Adrenal gland (tissue), 12 donors: ENCODE results near the gene RBM19. TPM values are rescaled to one million over a fixed set of nuclear protein-coding genes. Genes with fewer than 3 reads are reported as not detected.
"Not testable (repeated sequence)": the region's sequence is repeated elsewhere in the genome, so short reads cannot be mapped to it uniquely, and the experiment has no call there.

Experiments
- DNase-seq, 7 donors: peaks; one replicate each; pipeline ENCODE4 v3.0.0-alpha.2; 2019 to 2020
- H3K27ac ChIP-seq, 5 donors: fragments of 200-600 bp; sonication (generic) in 4 of 5; 1 replicate in 3 of 5; 2 replicates in 2 of 5; pipeline versions ENCODE4 v1.5.1 to v1.8.0; 2016 to 2020; ENCODE audit warnings: mild to moderate bottlenecking in 1 of 5
- H3K27me3 ChIP-seq: fragments of 200-600 bp; 2 replicates; pipeline ENCODE4 v1.8.0; 2021
- H3K36me3 ChIP-seq, 2 donors: fragments of 200-600 bp; replicated peaks in 1 of 2; 1 replicate in 1 of 2; 2 replicates in 1 of 2; pipeline versions ENCODE4 v1.5.1 to v1.8.0; 2018 to 2022
- H3K4me1 ChIP-seq, 2 donors: fragments of 200-600 bp; replicated peaks in 1 of 2; 1 replicate in 1 of 2; 2 replicates in 1 of 2; pipeline versions ENCODE4 v1.5.1 to v1.8.0; 2018 to 2021
- H3K4me3 ChIP-seq, 4 donors: fragments of 200-600 bp; sonication (generic) in 3 of 4; one replicate each; pipeline ENCODE4 v1.5.1; 2016 to 2018
- H3K9me3 ChIP-seq, 3 donors: fragments of 200-600 bp; sonication (generic) in 1 of 3; replicated peaks in 1 of 3; 1 replicate in 2 of 3; 2 replicates in 1 of 3; pipeline versions ENCODE4 v1.5.1 to v1.8.0; 2016 to 2021
- POLR2A ChIP-seq, 2 donors: fragments of 450-650 bp; IDR thresholded peaks; one replicate each; pipeline ENCODE4 v1.6.1; 2017; ENCODE audit warnings: antibody characterized with exemption in 2 of 2, mild to moderate bottlenecking in 2 of 2, moderate library complexity in 1 of 2
- WGBS, 4 donors: extraction: QIAGEN DNeasy Blood & Tissue Kit in 2 of 4; methylation state at CpG; one replicate each; pipeline versions ENCODE4 v1.1.5 to v1.1.7; 2013 to 2017; 5-methylcytosine and 5-hydroxymethylcytosine counted together
- intact Hi-C, 2 donors: fragments of 100-400 bp; cut with DNase I; formaldehyde crosslinking; loops; one replicate each; pipeline versions ENCODE4 v1.14.1 to v1.15.0; 2022 to 2023
- polyA plus RNA-seq, 3 donors: library from polyadenylated mRNA; stranded (reverse); fragments of 200-250 nt in 2 of 3; fragments of 350-450 nt in 1 of 3; fragmentation: Illumina TruSeq in 1 of 3; extraction: RNeasy Lipid Tissue Mini Kit (QIAGEN cat#74804) in 1 of 3; gene quantifications; one replicate each; pipeline ENCODE4 v1.2.3, GENCODE V29; 2013 to 2014
- total RNA-seq, 9 donors: library from RNA; depleted of rRNA in 4 of 9; stranded (reverse); fragments of >200 nt in 4 of 9; fragments of 120-200 nt in 1 of 9; fragmentation: NEBNext Ultra II Directional in 1 of 9; extraction: Animal tissue kit (Norgen Biotek cat#: 25700) in 1 of 9; gene quantifications; one replicate each; pipeline versions ENCODE4 v1.1.0 to v1.2.4, GENCODE V29; 2013 to 2023
- TF ChIP-seq, protein P1 (sequence below), 6 experiments: fragments of 450-650 bp in 4 of 6; fragments of 200-600 bp in 2 of 6; sonication (generic) in 1 of 6; IDR thresholded peaks; 1 replicate in 5 of 6; 2 replicates in 1 of 6; pipeline versions ENCODE4 v1.5.1 to v1.8.0; 2016 to 2021; ENCODE audit warnings: antibody characterized with exemption in 6 of 6, mild to moderate bottlenecking in 2 of 6, moderate library complexity in 1 of 6
- donor health status: healthy with polysubstance abuse.
- donor health status: Bipolar disorder and iron deficiency.
- donor health status: DM: yes; HTN: yes; CAD: no.
- donor health status: DM: no; HTN: no; CAD: no.
- donor health status: DM: no; HTN: no; CAD: no.
- donor health status: DM: yes; HTN: yes; CAD: no.

Gene RBM19
- total and polyA plus RNA-seq, 12 donors: 19.6 to 71.4 (median 33.1) TPM

DNA sequence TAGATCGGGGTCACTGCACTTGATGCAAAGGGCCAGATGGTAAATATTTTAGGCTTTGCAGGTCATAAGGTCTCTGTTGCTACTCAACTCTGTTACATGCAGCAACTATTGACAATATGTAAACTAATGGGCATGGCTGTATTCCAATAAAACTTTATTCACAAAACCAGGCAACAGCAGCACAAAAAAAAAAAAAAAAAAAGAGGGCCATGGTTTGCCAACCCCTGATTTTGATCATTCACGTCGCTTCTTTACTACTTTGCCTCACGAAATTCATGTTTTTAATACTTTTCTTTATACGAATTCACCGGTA lies 152.9 kb downstream of the RBM19 start:
- Histone ChIP-seq H3K27me3 (no peaks in the 10 kb centered on the region), H3K4me3 (no peak overlapping the region), H3K9me3 (no peaks in the 10 kb centered on the region), H3K27ac (no peak overlapping the region), H3K4me1 (no peaks in the 10 kb centered on the region), H3K36me3 (no peaks in the 10 kb centered on the region)
- DNase-seq: no peak
- intact Hi-C loops: no loop called here
- WGBS, 4 donors: 80 to 96% (median 84%) methylated on average over 6 of the region's 6 CpGs
- TF ChIP-seq, protein P1, sequence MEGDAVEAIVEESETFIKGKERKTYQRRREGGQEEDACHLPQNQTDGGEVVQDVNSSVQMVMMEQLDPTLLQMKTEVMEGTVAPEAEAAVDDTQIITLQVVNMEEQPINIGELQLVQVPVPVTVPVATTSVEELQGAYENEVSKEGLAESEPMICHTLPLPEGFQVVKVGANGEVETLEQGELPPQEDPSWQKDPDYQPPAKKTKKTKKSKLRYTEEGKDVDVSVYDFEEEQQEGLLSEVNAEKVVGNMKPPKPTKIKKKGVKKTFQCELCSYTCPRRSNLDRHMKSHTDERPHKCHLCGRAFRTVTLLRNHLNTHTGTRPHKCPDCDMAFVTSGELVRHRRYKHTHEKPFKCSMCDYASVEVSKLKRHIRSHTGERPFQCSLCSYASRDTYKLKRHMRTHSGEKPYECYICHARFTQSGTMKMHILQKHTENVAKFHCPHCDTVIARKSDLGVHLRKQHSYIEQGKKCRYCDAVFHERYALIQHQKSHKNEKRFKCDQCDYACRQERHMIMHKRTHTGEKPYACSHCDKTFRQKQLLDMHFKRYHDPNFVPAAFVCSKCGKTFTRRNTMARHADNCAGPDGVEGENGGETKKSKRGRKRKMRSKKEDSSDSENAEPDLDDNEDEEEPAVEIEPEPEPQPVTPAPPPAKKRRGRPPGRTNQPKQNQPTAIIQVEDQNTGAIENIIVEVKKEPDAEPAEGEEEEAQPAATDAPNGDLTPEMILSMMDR (IDR thresholded peaks at IDR 0.05): no peak

DNA sequence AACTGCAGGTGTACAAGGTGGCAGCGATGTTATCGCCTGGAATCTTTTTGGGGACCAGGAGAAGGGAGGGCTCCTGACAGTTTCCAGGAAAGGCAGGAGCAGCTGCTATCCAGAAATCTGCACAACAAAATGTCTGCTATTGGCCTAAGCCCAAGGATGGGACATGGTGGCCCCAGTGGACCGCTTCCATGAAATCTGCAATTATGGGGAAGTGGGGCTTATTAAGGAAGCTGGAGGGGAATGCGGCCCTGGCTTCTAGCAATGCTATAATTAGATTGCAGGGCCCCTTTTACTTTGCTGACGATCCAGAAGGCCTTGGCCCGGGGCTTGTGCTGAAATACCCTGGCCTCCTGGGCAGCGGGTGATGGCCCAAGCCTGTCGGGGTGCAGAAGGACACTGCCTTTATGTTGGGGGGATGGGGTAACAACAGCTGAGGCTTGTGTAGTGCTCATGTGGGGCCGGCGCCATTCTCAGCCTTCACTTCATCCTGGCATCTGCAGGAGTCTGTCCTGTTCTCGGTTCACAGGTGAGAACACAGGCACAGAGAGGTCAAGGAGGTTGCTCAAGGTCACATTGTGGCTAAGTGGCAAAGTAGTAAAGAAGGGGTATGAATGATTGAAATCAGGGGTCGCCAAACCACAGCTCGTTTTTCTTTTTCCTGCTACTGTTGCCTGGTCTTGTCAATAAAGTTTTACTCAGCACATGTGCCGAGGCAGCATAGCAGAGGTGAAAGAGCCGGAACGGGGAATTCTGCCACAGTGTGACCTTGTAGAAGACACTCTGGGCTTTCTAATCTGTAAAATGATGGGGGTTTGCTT lies 153.5 kb downstream of the RBM19 start:
- TF ChIP-seq, protein P1 (IDR thresholded peaks at IDR 0.05): no peak
- TF ChIP-seq POLR2A (IDR thresholded peaks at IDR 0.05): no peak
- no peaks in the 10 kb centered on the region for H3K27me3 ChIP-seq
- no peaks in the 10 kb centered on the region for H3K36me3 ChIP-seq
- DNase-seq: no peak
- H3K27ac ChIP-seq: no peak overlapping the region
- no peaks in the 10 kb centered on the region for H3K4me1 ChIP-seq
- intact Hi-C loops: no loop called here
- H3K9me3 ChIP-seq: no peaks in the 10 kb centered on the region
- no peak overlapping the region for H3K4me3 ChIP-seq
- 82 to 88% (median 86%) methylated on average over 14 to 16 of the region's 16 CpGs for WGBS, 4 donors

DNA sequence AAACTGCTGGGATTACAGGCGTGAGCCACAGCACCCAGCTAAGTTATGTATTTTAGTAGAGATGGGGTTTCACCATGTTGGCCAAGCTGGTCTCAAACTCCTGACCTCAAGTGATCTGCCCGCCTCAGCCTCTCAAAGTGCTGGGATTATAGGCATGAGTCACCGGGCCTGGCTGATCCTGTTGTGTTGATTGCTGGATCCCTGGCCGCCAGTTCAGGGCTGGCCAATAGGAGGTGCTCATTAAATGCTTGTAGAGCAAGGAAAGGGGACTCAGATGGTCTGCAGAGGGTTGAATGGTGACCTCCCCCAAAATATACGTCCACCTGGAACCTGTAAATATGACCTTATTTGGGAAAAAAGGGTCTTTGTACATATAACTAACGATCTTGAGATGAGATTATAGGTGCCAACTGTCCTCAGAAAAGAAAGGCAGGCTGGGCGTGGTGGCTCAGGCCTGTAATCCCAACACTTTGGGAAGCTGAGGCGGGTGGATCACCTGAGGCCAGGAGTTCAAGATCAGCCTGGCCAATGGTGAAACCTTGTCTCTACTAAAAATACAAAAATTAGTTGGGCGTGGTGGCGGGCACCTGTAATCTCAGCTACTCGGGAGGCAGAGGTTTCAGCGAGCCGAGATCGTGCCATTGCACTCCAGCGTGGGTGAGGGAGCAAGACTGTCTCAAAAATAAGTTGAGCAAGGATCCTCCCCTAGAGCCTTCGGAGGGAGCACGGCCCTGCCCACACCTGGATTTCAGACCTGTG lies 156.5 kb downstream of the RBM19 start:
- H3K4me1 ChIP-seq, H3K27ac ChIP-seq, DNase-seq, H3K36me3 ChIP-seq, H3K27me3 ChIP-seq, H3K4me3 ChIP-seq, intact Hi-C loops, H3K9me3 ChIP-seq: not testable (repeated sequence)
- 92 to 97% (median 95%) methylated on average over 14 to 17 of the region's 17 CpGs for WGBS, 4 donors

DNA sequence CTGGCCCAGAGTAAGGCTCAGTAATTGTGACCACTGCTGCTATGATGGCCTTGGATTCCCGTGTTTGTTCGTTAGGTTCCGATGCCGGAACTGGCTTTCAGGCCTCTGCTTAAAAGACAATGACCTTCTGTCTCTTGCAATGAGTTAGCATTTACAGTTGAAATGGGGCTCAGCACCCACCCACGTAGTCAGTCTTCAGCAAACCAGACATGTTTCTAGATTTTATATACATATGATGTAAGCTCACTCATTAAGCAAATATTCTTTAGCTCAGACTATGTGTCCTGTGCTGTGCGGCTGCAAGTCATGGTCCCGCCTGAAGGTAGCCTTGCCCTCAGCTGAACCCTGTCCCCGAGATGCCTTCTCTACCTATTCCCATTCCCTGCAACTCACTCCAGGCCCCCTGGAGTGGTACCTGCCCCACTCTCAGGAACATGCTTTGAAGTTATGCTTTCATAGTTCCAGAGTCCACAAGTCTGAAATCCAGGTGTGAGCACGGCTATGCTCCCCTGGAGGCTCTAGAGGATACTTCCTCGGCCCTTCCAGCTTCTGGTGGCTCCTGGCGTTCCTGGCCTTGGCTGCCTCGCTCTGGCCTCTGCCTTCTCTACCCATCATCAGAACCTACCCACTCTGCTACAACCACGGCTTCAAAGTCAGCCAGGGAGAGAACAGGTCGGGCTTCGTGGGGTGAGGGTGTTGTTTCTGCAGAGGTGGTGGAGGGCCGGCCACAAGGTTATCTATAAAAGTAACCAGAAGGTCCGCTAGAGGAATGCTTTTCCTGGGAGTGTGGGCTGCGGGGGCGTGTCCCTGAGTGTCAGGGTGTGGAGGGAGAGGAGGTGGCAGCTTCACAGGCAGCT lies 157.8 kb downstream of the RBM19 start:
- Histone ChIP-seq H3K4me1 (no peaks in the 10 kb centered on the region), H3K36me3 (no peaks in the 10 kb centered on the region), H3K27me3 (no peaks in the 10 kb centered on the region), H3K27ac (no peak overlapping the region), H3K4me3 (no peak overlapping the region), H3K9me3 (no peaks in the 10 kb centered on the region)
- intact Hi-C loops: no loop called here
- TF ChIP-seq POLR2A (IDR thresholded peaks at IDR 0.05): no peak
- TF ChIP-seq, protein P1 (IDR thresholded peaks at IDR 0.05): no peak
- DNase-seq: no peak
- WGBS, 4 donors: 74 to 77% (median 76%) methylated on average over 19 of the region's 19 CpGs
